DOHH2 (cell line): ENCODE results near the gene RBM4B.

Source experiments
- H3F3A ChIP-seq: fragments of 200-600 bp; sonication (generic), shearing (Covaris generic); 2 replicates; pipeline ENCODE4 v1.6.0; 2016; ENCODE audit warnings: antibody characterized with exemption, mild to moderate bottlenecking; ENCODE audit not compliant: control insufficient read depth, insufficient read depth
- H3K27ac ChIP-seq: fragments of 200-600 bp; sonication (generic); 2 replicates; pipeline ENCODE4 v1.5.1; 2014; ENCODE audit warnings: low read depth, mild to moderate bottlenecking, low read length, moderate library complexity
- H3K27me3 ChIP-seq: fragments of 200-600 bp; sonication (generic); 2 replicates; pipeline ENCODE4 v1.6.1; 2014; ENCODE audit warnings: mild to moderate bottlenecking, low read length, mixed read lengths; ENCODE audit not compliant: control insufficient read depth
- H3K36me3 ChIP-seq: fragments of 200-600 bp; sonication (generic); 2 replicates; pipeline ENCODE4 v1.6.1; 2014; ENCODE audit warnings: mild to moderate bottlenecking, low read length, moderate library complexity, mixed read lengths; ENCODE audit not compliant: control insufficient read depth
- H3K4me1 ChIP-seq: fragments of 200-600 bp; sonication (generic); 2 replicates; pipeline ENCODE4 v1.6.1; 2014; ENCODE audit warnings: mild to moderate bottlenecking, low read length, mixed read lengths; ENCODE audit not compliant: control insufficient read depth
- H3K4me2 ChIP-seq: fragments of 200-600 bp; sonication (generic); 2 replicates; pipeline ENCODE4 v1.6.0; 2014; ENCODE audit warnings: mild to moderate bottlenecking, low read length, moderate library complexity
- H3K4me3 ChIP-seq: fragments of 200-600 bp; sonication (generic); 2 replicates; pipeline ENCODE4 v1.5.1; 2014; ENCODE audit warnings: mild to moderate bottlenecking, low read length, mixed read lengths
- H3K79me2 ChIP-seq: fragments of 200-600 bp; sonication (generic); 2 replicates; pipeline ENCODE4 v1.6.1; 2014; ENCODE audit warnings: mild to moderate bottlenecking, low read length, mixed read lengths; ENCODE audit not compliant: control insufficient read depth
- H3K9me2 ChIP-seq: fragments of 200-600 bp; sonication (generic); replicated peaks from 2 replicates; pipeline ENCODE4 v1.6.1; 2014; ENCODE audit warnings: mild to moderate bottlenecking, low read length, mixed read lengths; ENCODE audit not compliant: control insufficient read depth
- H3K9me3 ChIP-seq: fragments of 200-600 bp; sonication (generic); 2 replicates; pipeline ENCODE4 v1.6.1; 2014; ENCODE audit warnings: antibody characterized with exemption, low read length, mixed read lengths; ENCODE audit not compliant: control insufficient read depth, insufficient read depth
- H4K20me1 ChIP-seq: fragments of 200-600 bp; sonication (generic); 2 replicates; pipeline ENCODE4 v1.6.0; 2014; ENCODE audit warnings: low read depth, mild to moderate bottlenecking, antibody characterized with exemption, low read length, moderate library complexity; ENCODE audit not compliant: control insufficient read depth, insufficient read depth
- EZH2phosphoT487 ChIP-seq: fragments of 200-600 bp; sonication (generic); IDR thresholded peaks from 2 replicates; pipeline ENCODE4 v1.6.1; 2017; ENCODE audit warnings: borderline replicate concordance, mild to moderate bottlenecking, antibody characterized with exemption, low read length, moderate library complexity, mixed read lengths
- TF ChIP-seq, protein P1 (sequence below): fragments of 200-600 bp; sonication (generic); IDR thresholded peaks from one replicate; pipeline ENCODE4 v1.5.1; 2014; ENCODE audit warnings: antibody characterized with exemption, mild to moderate bottlenecking, low read depth, low read length; ENCODE audit not compliant: poor library complexity, severe bottlenecking

Gene RBM4B

DNA sequence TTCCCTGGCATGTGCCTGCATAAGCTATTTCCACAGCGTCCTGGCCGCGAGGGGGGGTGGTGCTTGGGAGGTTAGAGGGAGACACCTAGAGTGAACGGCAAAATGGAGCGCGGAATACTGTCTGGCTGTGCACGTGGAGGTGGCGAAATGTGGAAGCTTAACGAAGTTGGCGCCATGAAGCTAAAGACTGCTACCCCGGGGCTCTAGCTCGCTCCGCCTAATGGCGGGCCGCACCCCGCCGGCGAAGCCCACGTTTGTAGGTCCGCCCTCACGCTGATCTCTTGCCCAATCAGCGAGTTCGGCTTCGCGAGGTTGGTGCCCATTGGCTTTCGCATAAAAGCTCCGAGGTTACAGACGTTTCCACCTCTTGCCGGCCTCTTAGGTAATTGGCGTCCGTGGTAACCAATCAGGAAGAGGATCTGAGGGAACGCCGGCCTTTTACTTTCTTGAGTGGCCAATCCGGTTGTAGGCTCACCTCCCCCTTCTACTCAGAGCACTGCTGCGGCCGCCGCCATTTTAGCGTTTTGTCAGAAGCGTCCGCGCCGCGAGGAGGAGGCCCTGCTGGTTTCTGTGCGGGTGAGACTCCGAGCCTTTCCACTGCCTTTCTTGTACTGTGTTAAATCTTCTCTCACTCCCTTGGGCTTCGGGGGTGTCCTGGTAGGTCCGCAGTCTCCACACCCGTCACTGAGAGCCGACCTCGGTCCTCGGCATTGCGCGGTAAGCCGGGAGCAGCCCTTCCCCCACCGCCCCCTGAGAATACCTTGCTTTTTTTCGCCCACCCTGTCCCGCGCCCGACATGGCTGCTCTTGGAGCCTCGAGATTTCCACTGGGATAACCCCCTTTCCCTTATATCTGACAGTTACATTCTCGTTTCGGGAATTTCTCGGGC is 39.3 kb downstream of the RBM4B start, which contains the start of gene RBM4:
Gene RBM4 (plus strand): TSS at position 527 of the 889 bp plus-strand sequence. CDS start 1,009 bp downstream, outside the sequence.
- Histone ChIP-seq H3K27ac (peak within 1 kb of the TSS; percentile 74), H3K4me1 (peaks cover 55% of the 10 kb centered on the region), H3K36me3 (peaks cover 78% of the 10 kb centered on the region), H3K4me3 (peak within 1 kb of the TSS; percentile 98), H3K4me2 (peak within 1 kb of the TSS; percentile 78), H4K20me1 (peaks cover 48% of the 10 kb centered on the region), H3K79me2 (peaks cover 97% of the 10 kb centered on the region), H3K9me3 (no peaks in the 10 kb centered on the region), H3K27me3 (no peaks in the 10 kb centered on the region), H3K9me2 (no peaks in the 10 kb centered on the region), H3F3A (peaks cover 51% of the 10 kb centered on the region)
- TF ChIP-seq, protein P1, sequence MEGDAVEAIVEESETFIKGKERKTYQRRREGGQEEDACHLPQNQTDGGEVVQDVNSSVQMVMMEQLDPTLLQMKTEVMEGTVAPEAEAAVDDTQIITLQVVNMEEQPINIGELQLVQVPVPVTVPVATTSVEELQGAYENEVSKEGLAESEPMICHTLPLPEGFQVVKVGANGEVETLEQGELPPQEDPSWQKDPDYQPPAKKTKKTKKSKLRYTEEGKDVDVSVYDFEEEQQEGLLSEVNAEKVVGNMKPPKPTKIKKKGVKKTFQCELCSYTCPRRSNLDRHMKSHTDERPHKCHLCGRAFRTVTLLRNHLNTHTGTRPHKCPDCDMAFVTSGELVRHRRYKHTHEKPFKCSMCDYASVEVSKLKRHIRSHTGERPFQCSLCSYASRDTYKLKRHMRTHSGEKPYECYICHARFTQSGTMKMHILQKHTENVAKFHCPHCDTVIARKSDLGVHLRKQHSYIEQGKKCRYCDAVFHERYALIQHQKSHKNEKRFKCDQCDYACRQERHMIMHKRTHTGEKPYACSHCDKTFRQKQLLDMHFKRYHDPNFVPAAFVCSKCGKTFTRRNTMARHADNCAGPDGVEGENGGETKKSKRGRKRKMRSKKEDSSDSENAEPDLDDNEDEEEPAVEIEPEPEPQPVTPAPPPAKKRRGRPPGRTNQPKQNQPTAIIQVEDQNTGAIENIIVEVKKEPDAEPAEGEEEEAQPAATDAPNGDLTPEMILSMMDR: no peak
- no peak for TF ChIP-seq EZH2phosphoT487

DNA sequence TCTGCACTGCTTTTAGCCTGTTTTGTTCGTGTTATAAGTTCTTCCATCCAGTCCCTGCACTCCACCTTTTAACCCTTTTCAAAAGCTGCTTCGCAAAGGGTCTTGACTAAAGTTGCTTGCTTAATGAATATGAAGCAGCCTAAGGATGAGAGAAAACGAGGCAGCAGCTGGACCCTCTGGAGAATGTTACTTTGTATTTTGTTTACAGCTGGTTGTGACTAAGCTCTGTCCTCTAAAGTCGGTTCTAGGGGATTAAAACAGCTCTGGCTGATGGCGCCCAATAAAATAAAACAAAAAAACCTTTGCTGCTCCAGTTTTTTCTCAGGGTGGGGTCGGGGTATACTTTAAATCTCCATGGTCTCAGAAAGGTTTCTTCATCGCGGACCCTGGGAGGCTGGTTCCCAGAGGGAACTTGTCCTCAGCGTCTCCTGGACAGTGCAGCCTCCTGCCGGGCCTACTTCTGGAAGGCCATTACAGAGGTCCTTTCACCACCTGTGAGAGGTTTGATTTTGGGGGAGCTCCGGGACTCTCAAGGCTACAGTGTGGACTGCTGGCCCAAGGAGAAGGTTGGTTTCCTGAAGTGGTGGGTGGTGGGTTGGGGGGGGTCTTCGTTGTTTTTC is 40.0 kb downstream of the RBM4B start:
- TF ChIP-seq EZH2phosphoT487: no peak
- TF ChIP-seq, protein P1: no peak
- peak overlapping the region; percentile 78 for H3K4me2 ChIP-seq
- H3K79me2 ChIP-seq: peaks cover 97% of the 10 kb centered on the region
- no peaks in the 10 kb centered on the region for H3K27me3 ChIP-seq
- H3K27ac ChIP-seq: peak overlapping the region; percentile 55
- H3K9me3 ChIP-seq: no peaks in the 10 kb centered on the region
- H3K4me3 ChIP-seq: peak overlapping the region; percentile 98
- H3K4me1 ChIP-seq: peaks cover 51% of the 10 kb centered on the region
- H3F3A ChIP-seq: peaks cover 53% of the 10 kb centered on the region
- no peaks in the 10 kb centered on the region for H3K9me2 ChIP-seq
- peaks cover 40% of the 10 kb centered on the region for H4K20me1 ChIP-seq
- peaks cover 78% of the 10 kb centered on the region for H3K36me3 ChIP-seq

DNA sequence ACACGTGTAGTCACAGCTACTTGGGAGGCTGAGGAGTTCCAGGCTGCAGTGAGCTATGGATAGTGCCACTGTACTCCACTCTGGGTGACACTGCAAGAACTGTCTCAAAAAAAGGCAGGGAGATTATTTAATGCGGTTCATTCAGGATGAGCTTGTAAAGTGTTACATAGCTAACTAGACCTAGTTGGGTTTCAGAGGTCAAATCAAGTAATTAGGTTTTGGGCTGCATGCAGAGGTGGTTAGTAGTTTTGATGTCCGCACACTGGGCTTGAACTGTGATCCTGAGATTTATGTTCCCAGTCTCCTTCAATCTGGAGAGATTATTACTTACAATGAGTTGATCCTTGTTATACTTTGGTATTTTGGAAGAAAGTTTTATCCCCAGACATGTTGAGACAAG is 41.3 kb downstream of the RBM4B start:
- peaks cover 78% of the 10 kb centered on the region for H3K36me3 ChIP-seq
- peaks cover 55% of the 10 kb centered on the region for H3F3A ChIP-seq
- peaks cover 97% of the 10 kb centered on the region for H3K79me2 ChIP-seq
- no peak for TF ChIP-seq EZH2phosphoT487
- TF ChIP-seq, protein P1: no peak
- H3K4me1 ChIP-seq: peaks cover 39% of the 10 kb centered on the region
- no peak overlapping the region for H3K4me3 ChIP-seq
- H4K20me1 ChIP-seq: peaks cover 34% of the 10 kb centered on the region
- H3K9me3 ChIP-seq: no peaks in the 10 kb centered on the region
- no peak overlapping the region for H3K4me2 ChIP-seq
- no peaks in the 10 kb centered on the region for H3K9me2 ChIP-seq
- peak overlapping the region; percentile 15; the same call in 1 of the 2 replicates for H3K27ac ChIP-seq
- H3K27me3 ChIP-seq: no peaks in the 10 kb centered on the region
